Liver (tissue), 9 donors: ENCODE results near the gene KRT76. TPM values are rescaled to one million over a fixed set of nuclear protein-coding genes. Genes with fewer than 3 reads are reported as not detected.
"Not testable (repeated sequence)": the region's sequence is repeated elsewhere in the genome, so short reads cannot be mapped to it uniquely, and the experiment has no call there.

Experiments used
- DNase-seq: peaks from one replicate; pipeline ENCODE4 v3.0.0-alpha.2; 2017; ENCODE audit warnings: low spot score
- H3K27ac ChIP-seq, 2 donors: one replicate each; pipeline ENCODE4 v1.7.0; 2013; ENCODE audit warnings: inconsistent platforms in 2 of 2, low read length in 2 of 2, control low read depth in 1 of 2, low read depth in 1 of 2, mild to moderate bottlenecking in 1 of 2
- H3K27me3 ChIP-seq, 4 donors: one replicate each; pipeline versions ENCODE4 v1.6.1 to v1.7.0; 2013; ENCODE audit warnings: low read length in 3 of 4, inconsistent platforms in 1 of 4, mild to moderate bottlenecking in 1 of 4, moderate library complexity in 1 of 4; ENCODE audit not compliant: control insufficient read depth in 4 of 4, insufficient read depth in 4 of 4
- H3K36me3 ChIP-seq, 4 donors: one replicate each; pipeline versions ENCODE4 v1.6.1 to v1.7.0; 2013; ENCODE audit warnings: low read length in 3 of 4, mild to moderate bottlenecking in 3 of 4, low read depth in 1 of 4, moderate library complexity in 1 of 4; ENCODE audit not compliant: control insufficient read depth in 4 of 4, insufficient read depth in 3 of 4
- H3K4me1 ChIP-seq, 4 donors: one replicate each; pipeline versions ENCODE4 v1.6.1 to v1.7.0; 2013; ENCODE audit warnings: low read length in 3 of 4, mild to moderate bottlenecking in 3 of 4, moderate library complexity in 1 of 4; ENCODE audit not compliant: control insufficient read depth in 4 of 4, insufficient read depth in 4 of 4
- H3K4me3 ChIP-seq, 3 donors: one replicate each; pipeline versions ENCODE4 v1.6.1 to v1.7.0; 2013; ENCODE audit warnings: low read length in 3 of 3, control low read depth in 1 of 3, low read depth in 1 of 3, mild to moderate bottlenecking in 1 of 3
- H3K9ac ChIP-seq, 2 donors: one replicate each; pipeline ENCODE4 v1.7.0; 2013; ENCODE audit warnings: low read length in 2 of 2, mild to moderate bottlenecking in 2 of 2, moderate library complexity in 2 of 2, control low read depth in 1 of 2, low read depth in 1 of 2
- H3K9me3 ChIP-seq, 4 donors: one replicate each; pipeline versions ENCODE4 v1.6.1 to v1.7.0; 2013; ENCODE audit warnings: low read length in 3 of 4; ENCODE audit not compliant: control insufficient read depth in 4 of 4
- ATF3 ChIP-seq: IDR thresholded peaks from 2 replicates; pipeline ENCODE4 v1.6.1; 2016; ENCODE audit warnings: antibody characterized with exemption
- FOXA1 ChIP-seq: IDR thresholded peaks from 2 replicates; pipeline ENCODE4 v1.6.1; 2016; ENCODE audit warnings: antibody characterized with exemption
- FOXA2 ChIP-seq: IDR thresholded peaks from 2 replicates; pipeline ENCODE4 v1.6.1; 2016; ENCODE audit warnings: antibody characterized with exemption
- GABPA ChIP-seq, 2 donors: IDR thresholded peaks in 1 of 2; conservative IDR thresholded peaks in 1 of 2; 2 replicates each; pipeline ENCODE4 v1.6.1; 2016; ENCODE audit warnings: antibody characterized with exemption in 2 of 2, mild to moderate bottlenecking in 1 of 2, moderate library complexity in 1 of 2
- HNF4A ChIP-seq, 2 donors: conservative IDR thresholded peaks; 2 replicates each; pipeline ENCODE4 v1.6.1; 2016; ENCODE audit warnings: antibody characterized with exemption in 2 of 2, mild to moderate bottlenecking in 2 of 2
- HNF4G ChIP-seq: IDR thresholded peaks from 2 replicates; pipeline ENCODE4 v1.6.1; 2016; ENCODE audit warnings: antibody characterized with exemption
- JUND ChIP-seq, 2 donors: IDR thresholded peaks; 2 replicates each; pipeline ENCODE4 v1.6.1; 2016; ENCODE audit warnings: antibody characterized with exemption in 2 of 2
- NR2F2 ChIP-seq: IDR thresholded peaks from 2 replicates; pipeline ENCODE4 v1.6.1; 2016; ENCODE audit warnings: antibody characterized with exemption
- RXRA ChIP-seq, 2 donors: IDR thresholded peaks; 2 replicates each; pipeline ENCODE4 v1.6.1; 2017 to 2018; ENCODE audit warnings: antibody characterized with exemption in 2 of 2, mild to moderate bottlenecking in 1 of 2
- TAF1 ChIP-seq: conservative IDR thresholded peaks from 2 replicates; pipeline ENCODE4 v1.6.1; 2016; ENCODE audit warnings: antibody characterized with exemption, mild to moderate bottlenecking
- YY1 ChIP-seq: IDR thresholded peaks from 2 replicates; pipeline ENCODE4 v1.6.1; 2016; ENCODE audit warnings: antibody characterized with exemption, mild to moderate bottlenecking
- ZBTB33 ChIP-seq: IDR thresholded peaks from 2 replicates; pipeline ENCODE4 v1.6.1; 2016; ENCODE audit warnings: antibody characterized with exemption
- WGBS: extraction: QIAGEN DNeasy Blood & Tissue Kit; methylation state at CpG from one replicate; pipeline ENCODE4 v1.1.7; 2013; 5-methylcytosine and 5-hydroxymethylcytosine counted together
- polyA plus RNA-seq, 2 donors: library from polyadenylated mRNA; stranded (reverse) in 1 of 2; unstranded in 1 of 2; fragments of 200-250 nt in 1 of 2; fragments of >200 nt in 1 of 2; fragmentation: Nextera tagmentation in 1 of 2; extraction: Ambion mirVana in 1 of 2; gene quantifications; one replicate each; pipeline versions ENCODE4 v1.2.1 to v1.2.3, GENCODE V29; 2013 to 2015
- total RNA-seq, 2 donors: library from RNA; depleted of rRNA; stranded (reverse); fragments of >200 nt; gene quantifications; one replicate each; pipeline ENCODE4 v1.2.3, GENCODE V29; 2014
- TF ChIP-seq, protein P1 (sequence below): IDR thresholded peaks from 2 replicates; pipeline ENCODE4 v1.6.1; 2016; ENCODE audit warnings: antibody characterized with exemption, mild to moderate bottlenecking
- TF ChIP-seq, protein P2 (sequence below): fragments of 150-350 bp; IDR thresholded peaks from 2 replicates; pipeline ENCODE4 v1.5.1; 2017; ENCODE audit warnings: improper control_type of control experiment, low read depth, low read length; ENCODE audit not compliant: missing input control
- donor health status: healthy.
- donor health status: healthy.
- donor health status: healthy.
- donor health status: healthy.
- donor health status: healthy.

Gene KRT76
- total and polyA plus RNA-seq, 4 donors: not detected

GRCh38 chr12:52761802-52762201 is 15.3 kb downstream of the KRT76 start:
- 75% methylated on average over 2 of the region's 2 CpGs for WGBS
- Histone ChIP-seq H3K4me1 (no peaks in the 10 kb centered on the region), H3K36me3 (no peaks in the 10 kb centered on the region), H3K9ac (no peak overlapping the region), H3K27me3 (no peaks in the 10 kb centered on the region), H3K9me3 (peaks cover 0 to 5% (median 3%) of the 10 kb centered on the region in 4 donors), H3K27ac (no peak overlapping the region), H3K4me3 (no peak overlapping the region)
- no peak for DNase-seq
- TF ChIP-seq HNF4G (no peak), GABPA (IDR thresholded peaks at IDR 0.05 in 1 of 2, conservative IDR thresholded peaks at IDR 0.05 in 1 of 2) (no peak), RXRA (IDR thresholded peaks at IDR 0.05) (no peak), HNF4A (conservative IDR thresholded peaks at IDR 0.05) (no peak), FOXA1 (no peak), YY1 (no peak), NR2F2 (no peak), ZBTB33 (no peak), FOXA2 (no peak)
- TF ChIP-seq, protein P1, sequence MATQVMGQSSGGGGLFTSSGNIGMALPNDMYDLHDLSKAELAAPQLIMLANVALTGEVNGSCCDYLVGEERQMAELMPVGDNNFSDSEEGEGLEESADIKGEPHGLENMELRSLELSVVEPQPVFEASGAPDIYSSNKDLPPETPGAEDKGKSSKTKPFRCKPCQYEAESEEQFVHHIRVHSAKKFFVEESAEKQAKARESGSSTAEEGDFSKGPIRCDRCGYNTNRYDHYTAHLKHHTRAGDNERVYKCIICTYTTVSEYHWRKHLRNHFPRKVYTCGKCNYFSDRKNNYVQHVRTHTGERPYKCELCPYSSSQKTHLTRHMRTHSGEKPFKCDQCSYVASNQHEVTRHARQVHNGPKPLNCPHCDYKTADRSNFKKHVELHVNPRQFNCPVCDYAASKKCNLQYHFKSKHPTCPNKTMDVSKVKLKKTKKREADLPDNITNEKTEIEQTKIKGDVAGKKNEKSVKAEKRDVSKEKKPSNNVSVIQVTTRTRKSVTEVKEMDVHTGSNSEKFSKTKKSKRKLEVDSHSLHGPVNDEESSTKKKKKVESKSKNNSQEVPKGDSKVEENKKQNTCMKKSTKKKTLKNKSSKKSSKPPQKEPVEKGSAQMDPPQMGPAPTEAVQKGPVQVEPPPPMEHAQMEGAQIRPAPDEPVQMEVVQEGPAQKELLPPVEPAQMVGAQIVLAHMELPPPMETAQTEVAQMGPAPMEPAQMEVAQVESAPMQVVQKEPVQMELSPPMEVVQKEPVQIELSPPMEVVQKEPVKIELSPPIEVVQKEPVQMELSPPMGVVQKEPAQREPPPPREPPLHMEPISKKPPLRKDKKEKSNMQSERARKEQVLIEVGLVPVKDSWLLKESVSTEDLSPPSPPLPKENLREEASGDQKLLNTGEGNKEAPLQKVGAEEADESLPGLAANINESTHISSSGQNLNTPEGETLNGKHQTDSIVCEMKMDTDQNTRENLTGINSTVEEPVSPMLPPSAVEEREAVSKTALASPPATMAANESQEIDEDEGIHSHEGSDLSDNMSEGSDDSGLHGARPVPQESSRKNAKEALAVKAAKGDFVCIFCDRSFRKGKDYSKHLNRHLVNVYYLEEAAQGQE: no peak
- TF ChIP-seq, protein P2, sequence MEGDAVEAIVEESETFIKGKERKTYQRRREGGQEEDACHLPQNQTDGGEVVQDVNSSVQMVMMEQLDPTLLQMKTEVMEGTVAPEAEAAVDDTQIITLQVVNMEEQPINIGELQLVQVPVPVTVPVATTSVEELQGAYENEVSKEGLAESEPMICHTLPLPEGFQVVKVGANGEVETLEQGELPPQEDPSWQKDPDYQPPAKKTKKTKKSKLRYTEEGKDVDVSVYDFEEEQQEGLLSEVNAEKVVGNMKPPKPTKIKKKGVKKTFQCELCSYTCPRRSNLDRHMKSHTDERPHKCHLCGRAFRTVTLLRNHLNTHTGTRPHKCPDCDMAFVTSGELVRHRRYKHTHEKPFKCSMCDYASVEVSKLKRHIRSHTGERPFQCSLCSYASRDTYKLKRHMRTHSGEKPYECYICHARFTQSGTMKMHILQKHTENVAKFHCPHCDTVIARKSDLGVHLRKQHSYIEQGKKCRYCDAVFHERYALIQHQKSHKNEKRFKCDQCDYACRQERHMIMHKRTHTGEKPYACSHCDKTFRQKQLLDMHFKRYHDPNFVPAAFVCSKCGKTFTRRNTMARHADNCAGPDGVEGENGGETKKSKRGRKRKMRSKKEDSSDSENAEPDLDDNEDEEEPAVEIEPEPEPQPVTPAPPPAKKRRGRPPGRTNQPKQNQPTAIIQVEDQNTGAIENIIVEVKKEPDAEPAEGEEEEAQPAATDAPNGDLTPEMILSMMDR: no peak

DNA sequence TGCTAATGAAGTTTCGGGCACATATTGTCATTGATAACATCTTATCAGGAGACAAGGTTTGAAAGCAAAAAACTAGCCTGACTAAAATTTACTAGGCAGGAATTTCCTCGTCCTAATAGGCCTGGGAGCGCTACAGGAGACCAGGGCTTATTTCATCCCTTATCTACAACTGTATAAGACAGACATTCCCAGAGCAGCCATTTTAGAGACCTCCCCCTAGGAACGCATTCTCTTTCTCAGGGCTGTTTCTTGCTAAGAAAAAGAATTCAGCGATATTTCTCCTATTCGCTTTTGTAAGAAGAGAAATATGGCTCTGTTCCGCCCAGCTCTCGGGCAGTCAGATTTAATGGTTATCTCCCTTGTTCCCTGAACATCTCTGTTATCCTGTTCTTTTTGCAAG is 15.9 kb downstream of the KRT76 start:
- not testable (repeated sequence) for H3K27ac ChIP-seq, H3K36me3 ChIP-seq, H3K4me1 ChIP-seq, H3K9ac ChIP-seq, H3K27me3 ChIP-seq, DNase-seq, H3K9me3 ChIP-seq, H3K4me3 ChIP-seq
- 85% methylated on average over 8 of the region's 8 CpGs for WGBS

DNA sequence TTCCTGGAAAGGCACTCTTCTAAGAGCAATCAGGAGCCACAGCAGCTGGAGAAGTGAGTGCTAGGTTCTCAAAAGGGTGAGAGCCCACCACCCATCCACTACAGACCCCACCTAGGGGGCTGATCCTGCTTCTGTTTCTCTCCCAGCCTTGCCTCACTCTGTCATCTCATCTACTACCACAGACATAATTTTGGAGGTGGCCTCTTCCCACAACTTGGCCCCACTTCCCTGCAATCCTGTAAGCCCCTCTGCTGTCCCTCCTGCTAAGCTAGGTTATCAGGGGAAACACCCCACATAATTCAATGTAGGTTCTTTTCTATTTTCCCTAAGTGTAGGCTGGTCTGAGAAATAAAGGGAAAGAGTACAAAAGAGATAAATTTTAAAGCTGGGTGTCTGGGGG is 16.5 kb downstream of the KRT76 start:
- H3K36me3 ChIP-seq: no peaks in the 10 kb centered on the region
- H3K9me3 ChIP-seq: peaks cover 0 to 5% (median 3%) of the 10 kb centered on the region in 4 donors
- H3K27me3 ChIP-seq: no peaks in the 10 kb centered on the region
- no peak overlapping the region for H3K27ac ChIP-seq
- DNase-seq: no peak
- no peaks in the 10 kb centered on the region for H3K4me1 ChIP-seq
- no peak overlapping the region for H3K9ac ChIP-seq
- H3K4me3 ChIP-seq: no peak overlapping the region
- TF ChIP-seq JUND (IDR thresholded peaks at IDR 0.05) (no peak), TAF1 (no peak), YY1 (no peak), FOXA1 (no peak), HNF4G (no peak), FOXA2 (no peak), NR2F2 (no peak), ATF3 (no peak)
- TF ChIP-seq, protein P1: no peak
- TF ChIP-seq, protein P2: no peak
